Skeletal muscle cell (primary cell): Measurements from ENCODE around the gene NGF.
"Not testable (repeated sequence)": the region's sequence is repeated elsewhere in the genome, so short reads cannot be mapped to it uniquely, and the experiment has no call there.

Source experiments
- DNase-seq: peaks from one replicate; pipeline ENCODE4 v3.0.0-alpha.2; 2010; ENCODE audit warnings: low read depth
- H3K4me3 ChIP-seq: 2 replicates; pipeline ENCODE4 v1.5.1; 2011; ENCODE audit warnings: low read depth, mild to moderate bottlenecking, control low read depth, low read length, moderate library complexity

The NGF gene

DNA sequence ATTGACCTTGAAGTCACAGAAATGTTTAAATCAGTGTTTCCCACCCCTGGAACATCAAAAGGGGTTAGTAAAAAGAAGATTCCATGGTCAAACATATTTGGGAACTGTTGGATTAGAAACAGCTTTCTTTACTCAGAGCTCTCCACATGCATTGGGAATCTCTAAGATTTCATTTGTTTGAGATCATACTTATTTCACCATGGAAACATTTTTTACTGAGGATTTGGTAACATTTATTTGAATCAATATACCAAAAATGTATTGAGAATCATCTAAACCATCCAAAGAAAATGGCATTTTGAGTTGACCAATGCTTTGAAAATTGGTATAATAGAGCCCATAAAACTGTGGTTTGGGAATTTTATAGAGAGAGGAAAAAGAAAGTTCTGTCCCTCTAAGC, 25.3 kb downstream of the NGF start:
- DNase-seq = no peak
- no peak overlapping the region for H3K4me3 ChIP-seq

DNA sequence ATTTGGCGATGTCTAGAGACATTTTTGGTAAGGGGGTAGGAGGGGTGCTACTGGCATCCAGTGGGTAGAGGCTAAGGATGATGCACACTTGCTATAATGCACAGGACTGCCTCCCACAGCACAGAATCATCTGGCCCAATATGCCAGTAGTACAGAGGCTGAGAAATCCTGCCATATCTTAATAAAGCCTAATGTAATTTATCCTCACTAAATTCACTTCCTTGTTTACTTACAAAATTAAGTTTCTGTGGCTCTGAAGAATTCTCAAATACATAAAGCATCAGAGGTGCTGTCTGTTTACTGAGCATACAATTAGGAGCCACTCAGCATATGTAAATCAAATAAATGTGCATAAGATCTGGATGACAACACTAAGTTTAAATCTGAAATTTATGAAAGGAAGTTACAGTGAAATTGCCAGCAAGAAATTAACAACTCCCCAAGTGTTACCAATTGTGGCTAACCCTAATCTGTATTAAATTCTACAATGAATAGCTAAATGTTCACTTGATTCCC, 26.5 kb downstream of the NGF start:
- H3K4me3 ChIP-seq = no peak overlapping the region
- DNase-seq = no peak

DNA sequence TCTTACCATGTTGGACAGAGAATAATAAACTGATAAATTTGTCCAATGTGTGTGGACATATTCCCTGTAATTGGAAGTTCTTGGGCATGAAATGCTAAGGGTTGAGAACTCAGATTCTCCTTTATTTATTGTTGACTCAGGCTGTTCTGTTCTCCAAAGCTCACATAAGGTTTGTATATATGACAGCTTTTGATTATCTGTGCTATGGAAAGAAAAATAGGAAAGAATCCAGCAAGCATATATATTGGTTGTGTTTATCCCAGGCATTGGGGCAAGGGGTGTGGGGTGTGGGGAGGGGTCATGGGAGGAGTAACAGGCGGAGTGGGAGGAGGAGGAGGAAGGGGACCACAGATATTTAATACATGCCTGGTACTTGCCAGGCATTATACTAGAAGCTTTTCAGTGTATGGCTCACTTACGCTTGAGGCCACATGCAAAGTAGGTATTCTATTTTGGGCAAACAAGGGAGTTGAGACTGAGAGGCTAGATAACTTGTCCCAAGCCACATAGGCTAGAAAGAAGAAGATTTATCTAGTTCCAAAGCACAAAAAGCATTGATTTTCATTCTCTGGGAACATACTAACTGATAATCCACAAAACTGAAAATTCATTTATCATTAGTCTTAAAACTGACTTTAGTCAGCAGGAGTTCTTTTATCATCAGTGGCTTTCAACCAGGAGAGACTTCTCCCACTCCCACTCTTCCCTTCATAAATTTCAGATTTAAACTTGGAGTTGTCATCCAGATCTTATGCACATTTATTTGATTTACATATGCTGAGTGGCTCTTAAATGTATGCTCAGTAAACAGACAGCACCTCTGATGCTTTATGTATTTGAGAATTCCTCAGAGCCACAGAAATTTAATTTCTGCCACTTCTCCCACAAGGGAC, 27.2 kb downstream of the NGF start:
- H3K4me3 ChIP-seq = no peak overlapping the region
- DNase-seq = no peak

DNA sequence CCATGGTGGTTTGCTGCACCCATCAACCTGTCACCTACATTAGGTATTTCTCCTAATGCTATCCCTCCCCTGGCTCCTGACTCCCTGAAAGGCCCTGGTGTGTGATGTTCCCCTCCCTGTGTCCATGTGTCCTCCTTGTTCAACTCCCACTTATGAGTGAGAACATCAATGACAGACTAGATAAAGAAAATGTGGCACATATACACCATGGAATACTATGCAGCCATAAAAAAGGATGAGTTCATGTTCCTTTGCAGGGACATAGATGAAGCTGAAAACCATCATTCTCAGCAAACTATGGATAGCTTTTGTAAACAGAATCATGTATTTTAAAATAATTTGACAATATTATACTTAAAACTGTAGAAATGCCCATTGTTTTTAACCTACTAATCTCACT, 28.5 kb downstream of the NGF start:
- not testable (repeated sequence) for H3K4me3 ChIP-seq, DNase-seq

DNA sequence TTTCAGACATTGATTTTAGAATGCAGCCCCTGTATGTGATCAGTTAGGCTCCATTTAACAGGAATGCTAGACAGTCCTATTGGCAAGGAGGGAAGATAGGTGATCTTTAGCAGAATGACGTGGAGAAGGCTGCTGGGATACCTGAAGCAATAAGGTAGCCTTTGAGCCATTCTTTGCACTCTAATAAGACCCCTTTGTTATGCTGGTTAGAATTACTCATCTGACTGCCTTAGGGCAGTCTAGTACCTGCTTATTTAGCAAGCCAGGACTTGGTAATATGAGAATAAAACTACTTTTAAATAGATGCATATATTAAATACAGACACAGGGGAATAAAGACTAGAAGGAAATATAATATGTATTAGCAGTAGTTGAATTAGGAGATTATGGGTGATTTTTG, 29.1 kb downstream of the NGF start:
- H3K4me3 ChIP-seq = no peak overlapping the region
- DNase-seq = no peak

DNA sequence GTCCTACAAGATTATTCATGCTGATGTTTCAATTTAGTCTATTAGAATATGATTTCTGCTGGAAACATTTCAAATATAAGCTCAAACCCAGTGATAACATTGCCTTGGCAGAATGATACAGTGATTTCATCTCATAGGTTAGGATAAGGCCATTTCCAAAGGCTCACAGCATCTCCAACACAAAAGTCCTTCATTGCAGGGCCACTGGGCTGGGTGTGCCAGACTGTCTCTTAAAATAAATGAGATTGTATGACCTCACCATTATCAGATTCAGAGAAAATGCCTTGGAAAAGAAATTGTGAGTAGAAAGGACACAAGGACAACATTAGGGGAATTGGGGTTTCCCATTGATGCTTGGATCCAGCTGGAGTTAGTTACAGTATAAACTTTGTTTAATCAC, 30.4 kb downstream of the NGF start:
- DNase-seq = no peak
- no peak overlapping the region for H3K4me3 ChIP-seq

DNA sequence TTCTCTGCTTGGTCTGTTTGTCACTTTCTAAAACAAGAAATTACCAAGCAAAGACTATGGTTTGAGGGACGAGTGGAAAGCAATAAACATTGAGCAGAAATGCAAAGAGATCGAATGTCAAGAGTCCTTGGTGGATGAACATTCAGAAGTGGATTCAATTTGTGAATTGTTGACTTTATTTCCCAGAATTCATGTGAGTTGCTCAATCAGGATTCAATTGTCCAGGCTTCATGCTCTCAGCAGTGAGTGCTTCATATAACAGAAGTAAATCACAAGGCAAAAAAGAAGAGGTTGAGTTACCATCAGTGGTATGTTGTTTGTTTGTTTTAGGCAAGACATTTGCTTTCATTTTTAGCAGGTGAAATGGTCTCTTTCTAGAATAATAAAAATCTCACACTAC, 31.9 kb downstream of the NGF start:
- no peak overlapping the region for H3K4me3 ChIP-seq
- no peak for DNase-seq

DNA sequence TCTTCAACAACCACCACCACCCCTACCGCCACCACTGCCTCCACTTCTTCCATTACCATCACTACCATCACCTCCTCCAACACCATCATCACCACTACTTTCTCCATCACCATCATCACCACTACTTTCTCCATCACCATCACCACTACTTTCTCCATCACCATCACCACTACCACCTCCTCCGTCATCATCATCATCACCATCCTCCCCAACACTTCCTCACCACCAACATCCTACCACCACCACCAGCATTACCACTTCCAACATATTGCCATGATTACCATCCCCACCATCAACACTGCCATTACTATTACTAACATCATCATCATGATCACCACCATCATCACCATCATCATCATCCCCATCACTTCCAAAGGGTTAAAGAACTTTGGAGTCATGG, 34.7 kb downstream of the NGF start:
- no peak for DNase-seq
- H3K4me3 ChIP-seq = no peak overlapping the region

DNA sequence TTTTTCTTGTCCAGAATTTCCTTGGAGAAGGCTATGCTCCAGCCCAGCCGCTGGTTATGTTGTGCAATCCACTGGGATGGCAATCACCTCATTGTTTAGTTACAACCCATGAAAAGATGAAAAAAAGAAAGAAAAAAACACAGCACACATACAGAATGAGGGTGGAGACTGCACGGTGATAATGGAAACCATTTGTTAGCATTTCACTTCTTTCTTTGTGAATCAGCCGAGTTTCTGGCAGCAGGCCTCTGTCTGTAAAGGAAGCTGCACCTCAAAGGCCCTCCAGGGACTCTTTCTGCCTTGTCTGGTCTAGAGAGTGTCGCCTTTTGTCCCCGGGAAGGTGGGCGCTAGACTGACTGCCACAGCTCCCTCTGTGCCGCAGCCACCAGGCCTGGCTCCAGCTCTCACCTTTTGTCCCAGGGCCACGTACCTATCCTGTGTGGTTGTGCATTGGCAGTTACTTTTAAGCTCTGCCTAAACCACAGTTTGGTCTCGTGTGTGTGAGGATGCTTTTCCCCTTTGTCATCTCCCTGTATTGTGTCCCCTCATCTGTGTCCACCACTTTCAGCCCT, 35.6 kb downstream of the NGF start:
- H3K4me3 ChIP-seq = no peak overlapping the region
- peak; percentile 72 for DNase-seq

DNA sequence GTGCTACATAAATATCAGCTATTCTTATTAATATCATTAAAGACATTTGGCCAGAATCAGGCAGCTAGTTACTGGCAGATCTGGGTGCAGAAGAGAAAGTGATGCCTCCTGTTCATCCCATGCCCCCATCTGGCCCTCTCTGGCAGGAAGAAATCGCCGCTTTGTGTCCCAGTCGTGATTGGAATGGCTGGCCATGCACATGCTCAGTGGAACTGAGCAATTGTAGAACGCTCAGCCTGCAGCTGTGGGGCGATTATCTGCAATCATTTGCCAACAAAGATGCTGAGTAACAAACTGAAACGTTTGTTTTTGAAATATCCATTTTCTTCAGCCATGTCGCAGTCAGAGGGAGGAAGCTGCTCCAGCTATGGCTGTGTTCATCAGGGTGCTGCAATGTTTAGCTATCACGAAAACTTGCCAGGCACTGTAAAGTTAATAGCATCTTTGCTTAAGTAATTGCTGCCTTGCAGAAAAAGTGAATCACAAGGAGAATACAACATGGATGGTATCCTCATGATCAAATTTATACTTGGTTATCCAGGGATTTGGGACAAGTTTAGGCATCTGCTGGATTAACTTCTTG, 36.5 kb downstream of the NGF start:
- DNase-seq = no peak
- H3K4me3 ChIP-seq = no peak overlapping the region

DNA sequence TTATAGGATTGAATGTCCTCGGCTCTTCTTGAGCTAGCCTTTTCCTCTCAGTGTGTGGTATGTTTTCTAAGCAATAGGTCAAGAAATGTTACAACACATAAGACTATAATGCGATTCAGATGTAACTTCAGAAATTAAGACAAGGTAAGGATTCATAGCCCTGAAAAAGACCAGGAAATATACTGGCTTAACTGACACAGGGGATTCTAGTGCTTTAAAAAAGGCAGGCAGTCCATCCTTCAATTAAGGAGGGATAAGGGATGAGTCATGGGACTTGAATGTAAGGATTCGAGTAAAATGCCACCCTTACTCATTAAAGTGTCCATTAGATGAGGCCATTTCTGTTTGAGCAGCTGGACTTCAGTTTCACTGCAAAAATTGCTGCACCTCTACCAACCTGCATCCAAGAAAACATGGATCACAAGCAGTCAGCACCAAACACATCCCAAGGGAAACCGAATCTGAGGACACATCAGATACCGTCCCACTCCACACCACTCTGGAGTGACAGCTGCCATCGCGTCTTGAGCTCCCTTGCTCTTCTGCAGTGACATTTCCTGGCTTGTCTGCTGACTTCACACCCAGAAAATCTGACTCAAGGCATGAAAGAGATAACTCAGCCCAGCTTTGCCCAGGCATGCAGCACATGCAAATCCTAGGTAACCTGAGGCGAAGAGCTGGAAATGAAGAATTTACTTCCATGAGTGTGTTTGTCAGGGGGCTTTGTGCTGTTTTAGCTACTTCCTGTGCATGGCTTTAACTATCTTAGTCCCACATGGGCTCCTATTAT, 37.8 kb downstream of the NGF start:
- no peak overlapping the region for H3K4me3 ChIP-seq
- no peak for DNase-seq

DNA sequence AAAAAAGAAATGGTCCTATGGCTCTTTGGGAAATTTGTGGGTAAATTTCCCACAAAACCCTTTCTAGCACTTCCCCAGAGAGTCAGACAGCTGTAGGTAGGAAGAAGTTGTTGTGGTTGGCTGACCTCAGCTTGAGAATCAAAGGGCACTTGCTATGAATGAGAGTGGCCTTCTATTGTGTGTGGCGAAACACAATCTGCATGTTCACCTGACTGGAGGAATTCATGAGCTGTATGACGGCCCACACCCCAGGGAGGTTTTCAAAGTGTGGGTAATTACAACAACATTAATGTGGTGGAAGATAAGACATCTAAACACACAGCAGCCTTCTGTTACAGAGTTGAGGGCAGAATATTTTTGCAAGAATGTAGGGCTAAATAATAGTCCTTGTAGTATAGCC, 38.8 kb downstream of the NGF start:
- no peak for DNase-seq
- H3K4me3 ChIP-seq = no peak overlapping the region

DNA sequence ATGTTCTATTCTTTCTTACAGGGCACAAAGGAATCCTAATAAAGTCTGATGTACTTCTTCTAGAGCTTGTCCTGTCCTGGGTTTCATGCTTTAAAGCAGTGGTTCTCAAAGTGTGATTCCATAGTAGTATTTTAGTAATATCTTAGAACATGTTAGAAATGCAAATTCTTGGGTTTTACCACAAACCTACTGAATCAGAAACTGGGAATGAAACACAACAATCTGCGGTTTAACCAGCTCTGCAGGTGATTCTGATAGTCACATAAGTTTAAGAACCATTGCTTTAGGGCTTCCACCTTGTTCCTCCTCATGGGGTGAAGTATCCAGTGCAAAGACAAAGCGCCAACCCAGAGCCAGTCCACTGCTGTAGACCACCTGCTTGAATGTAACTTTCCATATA, 41.1 kb downstream of the NGF start:
- no peak for DNase-seq
- no peak overlapping the region for H3K4me3 ChIP-seq

DNA sequence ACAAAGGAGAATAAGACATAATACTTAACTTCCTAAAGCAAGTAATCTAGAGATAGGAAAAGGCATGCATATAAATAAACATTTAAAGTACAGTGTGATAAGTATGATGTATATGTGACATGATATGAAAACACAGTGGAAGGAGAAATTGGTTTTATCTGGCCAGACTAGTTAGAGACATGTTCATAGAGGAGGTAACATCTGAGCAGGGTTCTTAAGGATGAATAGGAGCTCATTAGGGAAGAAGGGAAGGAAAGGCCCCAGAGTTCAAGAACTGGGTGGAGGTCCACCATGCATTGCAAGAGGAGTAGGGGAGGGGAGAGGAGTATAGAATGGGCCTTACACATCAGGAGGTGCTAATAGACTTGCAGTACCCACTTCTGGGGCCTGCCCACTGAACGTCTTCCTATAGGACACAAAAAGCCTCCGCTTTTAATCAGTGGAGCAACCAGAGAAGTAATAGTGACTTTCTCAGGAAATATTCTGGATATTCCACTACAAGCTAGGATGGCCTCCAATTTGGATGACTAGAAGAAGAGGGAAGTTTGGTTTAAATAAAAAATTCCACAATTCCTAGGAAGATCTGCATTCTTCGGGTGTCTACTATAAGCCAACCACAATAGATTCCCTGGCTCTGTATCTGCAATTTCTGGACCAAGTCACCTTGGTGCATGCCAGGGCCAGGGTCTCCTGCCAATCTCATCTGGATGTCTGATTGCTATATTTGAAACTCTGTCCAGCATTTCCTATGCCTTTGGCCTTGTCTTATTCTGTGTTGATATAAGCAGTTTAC, 41.9 kb downstream of the NGF start:
- no peak overlapping the region for H3K4me3 ChIP-seq
- DNase-seq = no peak

DNA sequence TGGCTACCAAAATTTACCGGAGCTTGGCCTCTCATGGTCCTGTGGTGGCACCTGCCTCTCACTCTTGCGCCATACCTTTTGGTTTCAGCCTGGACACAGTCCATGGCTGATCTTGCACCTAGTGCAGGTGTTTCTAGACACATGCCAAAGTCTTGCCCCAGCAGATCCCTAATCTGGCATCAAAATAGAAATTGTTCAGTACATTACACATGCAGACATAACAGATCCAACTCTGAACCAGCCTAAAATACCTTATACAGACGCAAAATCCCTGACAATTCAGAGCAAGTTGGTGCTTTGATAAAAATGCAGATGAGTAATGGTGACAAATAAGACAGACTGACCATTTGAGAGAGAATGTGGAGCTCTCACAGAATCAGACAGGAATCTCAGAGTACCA, 44.1 kb downstream of the NGF start:
- no peak for DNase-seq
- H3K4me3 ChIP-seq = no peak overlapping the region

DNA sequence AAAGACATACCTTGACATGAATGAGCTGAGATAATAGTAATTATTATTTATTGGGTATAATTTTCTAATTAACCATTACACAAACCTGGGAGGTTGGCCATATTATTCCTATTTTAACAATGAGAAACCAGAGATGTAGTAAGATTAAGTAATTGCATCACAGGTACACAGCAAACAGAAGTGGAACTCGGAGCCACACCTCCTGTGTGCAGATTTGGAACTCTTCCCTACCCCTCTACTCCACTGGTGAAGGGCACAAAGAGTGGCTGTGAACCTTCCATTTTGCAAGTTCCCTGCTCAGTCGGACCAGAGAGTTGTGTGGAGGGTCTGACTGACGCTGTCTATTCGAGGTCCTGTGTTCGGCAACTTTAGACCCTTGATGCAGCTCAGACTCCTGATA, 45.0 kb downstream of the NGF start:
- no peak overlapping the region for H3K4me3 ChIP-seq
- no peak for DNase-seq

DNA sequence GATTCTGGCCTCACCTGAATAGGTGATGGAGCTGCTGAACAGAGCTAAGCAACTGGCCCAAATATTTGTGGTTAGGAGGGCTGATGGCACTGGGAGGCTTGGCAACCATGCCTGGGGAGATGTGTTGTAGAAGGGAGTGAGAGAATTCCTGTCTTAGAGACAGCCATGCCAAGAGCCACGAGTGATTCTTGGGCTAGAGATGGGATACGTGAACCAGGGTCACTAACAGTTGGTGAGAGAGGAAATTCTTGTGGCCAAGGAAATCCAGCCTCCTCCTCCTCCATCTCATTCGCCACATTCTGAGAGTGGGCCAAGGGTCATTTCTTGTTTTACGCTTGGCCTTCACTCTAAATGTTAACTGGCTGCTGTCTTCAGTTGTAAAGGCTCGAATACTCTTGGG, 46.3 kb downstream of the NGF start:
- H3K4me3 ChIP-seq = no peak overlapping the region
- no peak for DNase-seq

DNA sequence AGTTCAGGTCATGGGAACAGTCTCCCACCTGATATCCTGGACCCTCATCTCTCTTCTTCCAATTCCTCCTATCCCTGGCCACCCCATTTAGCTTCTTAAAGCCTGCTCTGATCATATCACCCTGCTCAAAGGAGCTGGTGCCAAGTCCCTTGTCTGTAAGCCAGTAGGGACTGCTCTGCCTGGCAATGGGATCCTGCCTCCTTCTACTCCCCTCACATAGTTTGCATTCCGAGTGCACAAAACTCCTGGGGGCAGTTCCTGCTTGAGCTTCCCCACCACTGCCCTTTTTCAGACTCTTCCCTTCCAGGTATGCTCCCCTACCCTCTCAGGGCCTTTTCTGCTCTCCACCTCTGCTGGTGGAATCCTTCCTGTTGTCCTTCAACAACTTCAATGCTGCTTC, 48.1 kb downstream of the NGF start:
- no peak overlapping the region for H3K4me3 ChIP-seq
- no peak for DNase-seq

DNA sequence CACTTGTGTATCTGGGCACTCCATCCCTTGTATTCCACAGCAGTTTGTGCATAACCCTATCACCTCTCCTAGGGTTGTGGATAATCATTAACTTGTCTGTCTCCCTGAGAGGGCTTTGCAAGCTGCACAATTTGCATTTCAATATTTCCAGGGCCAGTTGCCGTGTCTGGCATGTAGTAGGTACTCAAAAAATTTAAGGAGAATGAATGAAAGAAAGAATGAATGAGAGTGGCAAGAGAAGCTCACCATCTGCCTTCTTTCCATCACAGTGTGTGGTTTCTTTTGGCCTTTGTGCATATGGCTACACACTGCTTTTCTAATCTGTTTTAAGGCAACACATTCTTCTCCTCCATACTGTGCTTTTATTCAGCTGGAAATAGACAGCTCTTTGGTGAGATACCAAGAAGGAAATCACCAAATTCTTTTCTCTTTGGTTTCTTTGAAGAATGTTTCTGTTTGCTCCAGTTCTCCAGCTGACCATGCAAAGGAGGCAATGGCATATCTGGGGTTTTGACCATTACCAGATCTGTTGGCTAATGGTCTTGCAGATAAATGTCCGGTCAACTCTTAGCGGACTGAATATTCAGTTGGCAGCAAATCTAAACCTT, 49.4 kb downstream of the NGF start:
- no peak overlapping the region for H3K4me3 ChIP-seq
- no peak for DNase-seq
